Cardiac fibroblast (primary cell): ENCODE measurements around the gene NRXN3.
"Not testable (repeated sequence)": the region's sequence is repeated elsewhere in the genome, so short reads cannot be mapped to it uniquely, and the experiment has no call there.

Experiments
- DNase-seq, 2 donors: peaks; one replicate each; pipeline versions ENCODE4 v3.0.0 to v3.0.0-alpha.2; 2010; ENCODE audit warnings: low read depth in 2 of 2
- H3K4me3 ChIP-seq, 2 donors: replicated peaks in 1 of 2; 1 replicate in 1 of 2; 2 replicates in 1 of 2; pipeline ENCODE4 v1.5.1; 2011; ENCODE audit warnings: low read depth in 2 of 2, low read length in 2 of 2, mild to moderate bottlenecking in 2 of 2, moderate library complexity in 1 of 2
- TF ChIP-seq, protein P1 (sequence below): IDR thresholded peaks from one replicate; pipeline ENCODE4 v1.5.1; 2011; ENCODE audit warnings: low read depth, mild to moderate bottlenecking, low read length, inconsistent platforms

The NRXN3 gene

DNA sequence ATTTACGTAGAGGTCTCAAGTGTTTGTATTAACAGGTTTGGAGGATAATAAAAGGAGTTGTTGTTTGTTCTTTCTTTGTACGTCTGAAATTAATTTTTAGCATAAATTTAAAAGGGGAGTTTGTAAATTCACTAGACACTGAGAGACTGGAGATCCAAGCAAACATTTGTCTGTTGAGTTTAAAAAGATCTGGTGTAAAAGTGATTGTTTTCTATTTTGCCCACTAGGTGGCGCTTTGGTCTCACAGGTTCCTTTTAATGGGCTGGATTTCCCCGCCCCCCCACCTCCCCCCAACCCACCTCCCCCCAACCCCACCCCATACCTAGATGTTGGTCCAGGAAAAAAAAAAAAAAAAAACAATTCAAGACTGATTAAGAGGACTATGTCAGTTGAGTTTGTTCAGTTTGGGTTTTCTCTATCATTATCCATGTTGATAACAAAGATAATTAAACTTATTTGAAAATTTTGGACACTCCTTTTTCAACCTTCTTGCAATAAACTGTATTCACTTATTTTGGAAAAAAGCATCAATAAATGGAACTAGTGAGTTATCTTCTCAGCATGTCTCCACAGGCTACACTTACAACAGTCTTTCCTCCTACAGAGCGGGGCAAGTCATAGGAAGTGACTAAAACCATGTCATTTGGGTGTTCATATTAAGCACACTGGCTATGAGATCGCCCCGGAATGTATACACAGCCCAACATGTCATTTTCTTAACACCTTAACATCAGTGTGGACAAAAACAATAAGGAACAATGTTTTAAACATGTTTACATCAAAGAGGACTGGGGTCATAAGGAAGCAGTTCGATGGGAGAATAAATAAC, 841.1 kb downstream of the NRXN3 start:
- peak; percentile 58 to 91 for DNase-seq
- TF ChIP-seq, protein P1, sequence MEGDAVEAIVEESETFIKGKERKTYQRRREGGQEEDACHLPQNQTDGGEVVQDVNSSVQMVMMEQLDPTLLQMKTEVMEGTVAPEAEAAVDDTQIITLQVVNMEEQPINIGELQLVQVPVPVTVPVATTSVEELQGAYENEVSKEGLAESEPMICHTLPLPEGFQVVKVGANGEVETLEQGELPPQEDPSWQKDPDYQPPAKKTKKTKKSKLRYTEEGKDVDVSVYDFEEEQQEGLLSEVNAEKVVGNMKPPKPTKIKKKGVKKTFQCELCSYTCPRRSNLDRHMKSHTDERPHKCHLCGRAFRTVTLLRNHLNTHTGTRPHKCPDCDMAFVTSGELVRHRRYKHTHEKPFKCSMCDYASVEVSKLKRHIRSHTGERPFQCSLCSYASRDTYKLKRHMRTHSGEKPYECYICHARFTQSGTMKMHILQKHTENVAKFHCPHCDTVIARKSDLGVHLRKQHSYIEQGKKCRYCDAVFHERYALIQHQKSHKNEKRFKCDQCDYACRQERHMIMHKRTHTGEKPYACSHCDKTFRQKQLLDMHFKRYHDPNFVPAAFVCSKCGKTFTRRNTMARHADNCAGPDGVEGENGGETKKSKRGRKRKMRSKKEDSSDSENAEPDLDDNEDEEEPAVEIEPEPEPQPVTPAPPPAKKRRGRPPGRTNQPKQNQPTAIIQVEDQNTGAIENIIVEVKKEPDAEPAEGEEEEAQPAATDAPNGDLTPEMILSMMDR, result no peak
- no peak overlapping the region for H3K4me3 ChIP-seq

DNA sequence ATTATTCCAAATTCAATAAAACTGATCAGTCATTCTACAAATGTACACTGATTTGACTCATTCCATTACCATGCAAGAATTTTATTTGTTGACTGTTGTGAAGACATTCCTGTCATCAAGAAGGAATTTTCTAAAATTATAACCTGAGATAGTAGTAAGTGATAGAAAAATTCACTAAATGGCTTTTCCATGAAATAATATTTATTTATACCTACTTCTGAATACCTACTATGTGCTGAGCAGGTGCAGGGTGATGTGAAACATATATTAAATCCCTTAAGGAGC, 841.7 kb downstream of the NRXN3 start:
- TF ChIP-seq, protein P1, result no peak
- DNase-seq, result no peak
- no peak overlapping the region for H3K4me3 ChIP-seq

DNA sequence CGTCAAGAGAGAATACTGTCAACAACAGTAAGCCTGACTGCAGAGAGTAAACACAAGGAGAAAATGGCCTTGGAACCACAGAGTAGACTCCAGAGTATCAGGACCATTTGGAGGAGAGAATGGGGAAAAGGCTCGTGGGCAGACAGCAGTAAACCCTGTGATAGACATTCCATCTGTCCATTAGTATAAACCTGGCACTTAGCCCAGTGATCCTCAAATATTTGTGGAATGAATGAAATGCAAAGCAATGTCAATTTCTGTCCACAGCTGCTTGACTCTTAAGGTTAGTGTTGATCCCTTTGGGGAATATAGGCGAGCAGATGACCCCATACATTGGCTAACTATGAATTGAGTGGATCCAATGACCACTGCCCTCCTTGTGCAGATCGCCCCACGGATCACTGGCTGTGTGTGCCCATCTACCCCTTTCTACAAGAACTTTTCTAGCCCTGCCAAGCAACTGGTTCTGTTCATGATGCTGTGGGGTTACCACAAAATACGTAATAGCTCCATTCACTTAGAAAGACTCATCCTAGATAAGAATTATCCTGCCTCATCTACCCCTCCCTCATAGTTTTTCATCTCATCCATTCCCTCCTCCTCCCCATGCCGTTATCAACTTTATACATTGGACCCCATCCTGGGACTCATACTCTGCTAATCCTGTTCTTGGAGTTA, 846.8 kb downstream of the NRXN3 start:
- DNase-seq, result peak; percentile 63 to 92
- no peak overlapping the region for H3K4me3 ChIP-seq
- TF ChIP-seq, protein P1, result no peak

GRCh38 chr14:79017561-79017960, 847.4 kb downstream of the NRXN3 start:
- TF ChIP-seq, protein P1, result no peak
- no peak for DNase-seq
- H3K4me3 ChIP-seq, result no peak overlapping the region

GRCh38 chr14:79018836-79019235, 848.7 kb downstream of the NRXN3 start:
- DNase-seq, result peak; percentile 24 to 71
- H3K4me3 ChIP-seq, result no peak overlapping the region
- TF ChIP-seq, protein P1, result no peak

DNA sequence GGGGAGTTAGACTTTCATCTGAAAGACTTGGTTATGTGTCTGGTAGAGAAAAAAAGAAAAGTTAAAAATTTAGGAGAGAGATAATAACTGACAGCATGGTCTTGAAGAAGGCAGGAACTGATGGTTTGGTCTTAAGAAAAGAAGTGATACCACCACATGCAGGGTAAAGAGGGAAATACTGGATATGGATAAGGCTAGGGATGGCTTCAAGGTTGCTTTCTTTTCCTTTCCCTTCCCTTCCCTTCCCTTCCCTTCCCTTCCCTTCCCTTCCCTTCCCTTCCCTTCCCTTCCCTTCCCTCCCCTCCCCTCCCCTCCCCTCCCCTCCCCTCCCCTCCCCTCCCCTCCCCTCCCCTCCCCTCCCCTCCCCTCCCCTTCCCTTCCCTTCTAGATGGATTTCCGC, 849.7 kb downstream of the NRXN3 start:
- H3K4me3 ChIP-seq, result not testable (repeated sequence)

DNA sequence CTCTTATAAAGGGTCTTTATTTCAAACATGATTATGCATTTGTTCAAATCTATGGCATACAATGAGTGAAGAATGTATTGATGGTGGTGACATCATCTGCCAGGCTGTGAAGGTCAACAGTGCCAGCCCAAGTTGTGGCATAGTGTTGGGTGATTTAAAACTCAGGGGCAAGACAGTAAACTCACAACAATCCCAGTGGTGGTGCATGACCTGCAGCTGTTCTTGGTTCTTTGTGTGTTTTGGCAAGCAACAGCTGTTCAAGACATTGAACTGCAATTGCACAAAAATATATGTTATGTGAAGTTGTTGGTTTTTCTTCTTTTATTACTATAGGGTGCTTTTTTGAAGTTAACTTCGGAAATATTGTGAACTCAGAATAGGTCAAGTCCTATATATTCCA, 851.6 kb downstream of the NRXN3 start:
- no peak overlapping the region for H3K4me3 ChIP-seq
- DNase-seq, result no peak
- TF ChIP-seq, protein P1, result no peak

More for the DNA sequence above, 849.7 kb downstream of the NRXN3 start:
- not testable (repeated sequence) for DNase-seq
